H9 (cell line): ENCODE measurements around the gene EFNA3. TPM values are rescaled to one million over a fixed set of nuclear protein-coding genes. Genes with fewer than 3 reads are reported as not detected.
A peak's percentile ranks its signal among the peaks of the same experiment; 100 is the strongest.

Experiments
- DNase-seq: peaks from one replicate; pipeline ENCODE4 v3.0.0-alpha.2; 2017
- H2AFZ ChIP-seq: one replicate; pipeline ENCODE4 v1.6.1; 2013; ENCODE audit warnings: mild to moderate bottlenecking, low read length, control low read depth, moderate library complexity
- H2AK5ac ChIP-seq: 2 replicates; pipeline ENCODE4 v1.6.1; 2013; ENCODE audit warnings: low read length, control low read depth, mixed read lengths; ENCODE audit not compliant: insufficient read length
- H2BK120ac ChIP-seq: one replicate; pipeline ENCODE4 v1.6.1; 2013; ENCODE audit warnings: low read depth, mild to moderate bottlenecking, low read length, control low read depth, inconsistent platforms; ENCODE audit not compliant: poor library complexity, severe bottlenecking
- H2BK12ac ChIP-seq: 2 replicates; pipeline ENCODE4 v1.6.1; 2013; ENCODE audit warnings: low read length, control low read depth, mixed read lengths, low read depth; ENCODE audit not compliant: insufficient read length
- H2BK15ac ChIP-seq: 2 replicates; pipeline ENCODE4 v1.6.1; 2013; ENCODE audit warnings: low read depth, low read length, control low read depth
- H2BK20ac ChIP-seq: one replicate; pipeline ENCODE4 v1.6.1; 2013; ENCODE audit warnings: low read depth, mild to moderate bottlenecking, low read length, control low read depth, inconsistent platforms; ENCODE audit not compliant: poor library complexity, severe bottlenecking
- H2BK5ac ChIP-seq: 2 replicates; pipeline ENCODE4 v1.6.1; 2013; ENCODE audit warnings: low read length, control low read depth, mixed read lengths; ENCODE audit not compliant: insufficient read length
- H3K14ac ChIP-seq: 2 replicates; pipeline ENCODE4 v1.6.1; 2013; ENCODE audit warnings: low read length, control low read depth; ENCODE audit not compliant: insufficient read depth
- H3K18ac ChIP-seq: 2 replicates; pipeline ENCODE4 v1.6.1; 2013; ENCODE audit warnings: low read depth, mild to moderate bottlenecking, mixed read lengths, low read length, control low read depth; ENCODE audit not compliant: insufficient read length
- H3K23ac ChIP-seq: 2 replicates; pipeline ENCODE4 v1.6.1; 2013; ENCODE audit warnings: low read length, control low read depth, mixed read lengths, low read depth; ENCODE audit not compliant: insufficient read length
- H3K23me2 ChIP-seq: 2 replicates; pipeline ENCODE4 v1.6.1; 2013; ENCODE audit warnings: low read depth, mild to moderate bottlenecking, mixed read lengths, low read length, control low read depth; ENCODE audit not compliant: insufficient read length, poor library complexity, severe bottlenecking
- H3K27ac ChIP-seq: 2 replicates; pipeline ENCODE4 v1.5.1; 2013; ENCODE audit warnings: low read length, control low read depth, mixed read lengths, low read depth; ENCODE audit not compliant: insufficient read length
- H3K27me3 ChIP-seq: 2 replicates; pipeline ENCODE4 v1.6.1; 2013; ENCODE audit warnings: low read length, control low read depth, inconsistent platforms; ENCODE audit not compliant: insufficient read depth
- H3K4ac ChIP-seq: 2 replicates; pipeline ENCODE4 v1.6.1; 2013; ENCODE audit warnings: low read depth, mild to moderate bottlenecking, control low read depth, inconsistent platforms, low read length, moderate library complexity
- H3K4me1 ChIP-seq: 2 replicates; pipeline ENCODE4 v1.6.1; 2013; ENCODE audit warnings: low read length, control low read depth, inconsistent platforms; ENCODE audit not compliant: insufficient read depth
- H3K4me2 ChIP-seq: 2 replicates; pipeline ENCODE4 v1.6.1; 2013; ENCODE audit warnings: low read length, control low read depth, mixed read lengths; ENCODE audit not compliant: insufficient read length, insufficient read depth
- H3K56ac ChIP-seq: 2 replicates; pipeline ENCODE4 v1.6.1; 2013; ENCODE audit warnings: low read depth, mild to moderate bottlenecking, mixed read lengths, low read length, control low read depth; ENCODE audit not compliant: insufficient read length
- H3K79me1 ChIP-seq: 2 replicates; pipeline ENCODE4 v1.6.1; 2013; ENCODE audit warnings: low read depth, mild to moderate bottlenecking, moderate library complexity, low read length, control low read depth, inconsistent platforms; ENCODE audit not compliant: insufficient read depth, poor library complexity, severe bottlenecking
- H3K79me2 ChIP-seq: 2 replicates; pipeline ENCODE4 v1.6.1; 2013; ENCODE audit warnings: low read length, control low read depth, inconsistent platforms; ENCODE audit not compliant: insufficient read depth
- H3K9ac ChIP-seq: 2 replicates; pipeline ENCODE4 v1.6.1; 2013; ENCODE audit warnings: low read length, control low read depth, mixed read lengths; ENCODE audit not compliant: insufficient read length; ENCODE audit errors: extremely low read depth
- H3K9me3 ChIP-seq: one replicate; pipeline ENCODE4 v1.6.1; 2013; ENCODE audit warnings: low read depth, low read length, inconsistent platforms; ENCODE audit not compliant: control insufficient read depth
- H3T11ph ChIP-seq: one replicate; pipeline ENCODE4 v1.6.1; 2013; ENCODE audit warnings: mild to moderate bottlenecking, low read length, control low read depth, inconsistent platforms
- H4K20me1 ChIP-seq: one replicate; pipeline ENCODE4 v1.6.1; 2013; ENCODE audit not compliant: control insufficient read depth, insufficient read length, insufficient read depth
- H4K5ac ChIP-seq: 2 replicates; pipeline ENCODE4 v1.6.1; 2013; ENCODE audit warnings: low read depth, mild to moderate bottlenecking, mixed read lengths, low read length, control low read depth; ENCODE audit not compliant: insufficient read length
- H4K8ac ChIP-seq: replicated peaks from 2 replicates; pipeline ENCODE4 v1.6.1; 2013; ENCODE audit warnings: low read length, control low read depth, mixed read lengths, low read depth; ENCODE audit not compliant: insufficient read length
- H4K91ac ChIP-seq: 2 replicates; pipeline ENCODE4 v1.6.1; 2013; ENCODE audit warnings: low read depth, mild to moderate bottlenecking, moderate library complexity, mixed read lengths, low read length, control low read depth; ENCODE audit not compliant: insufficient read length
- H3K27ac Mint-ChIP-seq, 3 experiments: 2 replicates in 2 of 3; 3 replicates in 1 of 3; pipeline ENCODE4 v1.8.0; 2020 to 2021; ENCODE audit warnings: mixed read lengths in 3 of 3, mild to moderate bottlenecking in 1 of 3, moderate library complexity in 1 of 3
- H3K27me3 Mint-ChIP-seq: 2 replicates; pipeline ENCODE4 v1.8.0; 2021; ENCODE audit warnings: low read depth, mild to moderate bottlenecking, moderate library complexity, mixed read lengths
- H3K36me3 Mint-ChIP-seq, 3 experiments: 2 replicates in 2 of 3; 3 replicates in 1 of 3; pipeline ENCODE4 v1.8.0; 2020 to 2021; ENCODE audit warnings: low read depth in 3 of 3, mixed read lengths in 3 of 3; ENCODE audit not compliant: insufficient read depth in 1 of 3
- H3K4me1 Mint-ChIP-seq, 2 experiments: 2 replicates each; pipeline ENCODE4 v1.8.0; 2020; ENCODE audit warnings: mixed read lengths in 2 of 2
- H3K4me3 Mint-ChIP-seq, 2 experiments: 2 replicates in 1 of 2; 3 replicates in 1 of 2; pipeline ENCODE4 v1.8.0; 2020 to 2021; ENCODE audit warnings: mild to moderate bottlenecking in 2 of 2, mixed read lengths in 2 of 2, moderate library complexity in 1 of 2
- H3K9me3 Mint-ChIP-seq, 2 experiments: 2 replicates in 1 of 2; 3 replicates in 1 of 2; pipeline ENCODE4 v1.8.0; 2020; ENCODE audit warnings: mild to moderate bottlenecking in 2 of 2, mixed read lengths in 2 of 2, moderate library complexity in 1 of 2
- CTCF ChIP-seq: fragments of 200-600 bp; sonication (generic); conservative IDR thresholded peaks from 3 replicates; pipeline ENCODE4 v1.8.0; 2021; ENCODE audit warnings: antibody characterized with exemption, mild to moderate bottlenecking
- WGBS: extraction: QIAGEN DNeasy Blood & Tissue Kit; methylation state at CpG from one replicate; pipeline ENCODE4 v1.1.7; 2013; ENCODE audit warnings: missing lambda C conversion rate, low lambda C conversion rate, mixed read lengths; ENCODE audit not compliant: insufficient read length; ENCODE audit errors: extremely low coverage; 5-methylcytosine and 5-hydroxymethylcytosine counted together
- total RNA-seq: library from RNA; stranded (reverse); gene quantifications from 2 replicates; pipeline ENCODE4 v1.2.1, GENCODE V29; 2021

EFNA3 gene
- total RNA-seq, 1 experiment from 2014 or later = 3.9 TPM

- H3K4me1 ChIP-seq = peaks cover 3% of the 10 kb centered on the region; the same call in 1 of the 2 replicates
- peak overlapping the region; percentile 34 for H3K9ac ChIP-seq
- Mint-ChIP-seq H3K27ac (peak overlapping the region in 2 of 3 experiments; percentile 9 to 56; a peak in 3 of 7 replicates), H3K4me3 (peak overlapping the region; percentile 66 to 85), H3K36me3 (peaks cover 9 to 32% (median 28%) of the 10 kb centered on the region in 3 experiments), H3K9me3 (no peaks in the 10 kb centered on the region; a peak in 1 of 5 replicates), H3K27me3 (peaks cover 2% of the 10 kb centered on the region), H3K4me1 (peaks cover 18 to 33% of the 10 kb centered on the region in 2 experiments)
- no peaks in the 10 kb centered on the region for H3K79me1 ChIP-seq
- H3K23me2 ChIP-seq = peaks cover 17% of the 10 kb centered on the region
- peak; percentile 72 for DNase-seq
- H3K79me2 ChIP-seq = no peaks in the 10 kb centered on the region; the same call in 1 of the 2 replicates
- H3K56ac ChIP-seq = no peak overlapping the region
- H3K27ac ChIP-seq = no peak overlapping the region
- no peak overlapping the region for H3K23ac ChIP-seq
- H3T11ph ChIP-seq = no peak overlapping the region
- WGBS = no CpG with 5 or more reads among the region's 14 CpGs
- H2BK12ac ChIP-seq = no peak overlapping the region
- H3K27me3 ChIP-seq = no peaks in the 10 kb centered on the region
- no peak overlapping the region for H2BK15ac ChIP-seq
- peak overlapping the region; percentile 82 for H3K4me2 ChIP-seq
- H3K4ac ChIP-seq = no peak overlapping the region
- H3K9me3 ChIP-seq = no peaks in the 10 kb centered on the region
- H2BK5ac ChIP-seq = no peak overlapping the region
- H2AK5ac ChIP-seq = no peak overlapping the region
- H4K8ac ChIP-seq = no peak overlapping the region
- H3K18ac ChIP-seq = peak overlapping the region; percentile 60
- no peak overlapping the region for H2BK120ac ChIP-seq
- no peak for TF ChIP-seq CTCF
- no peak overlapping the region for H2AFZ ChIP-seq
- H3K14ac ChIP-seq = peak overlapping the region; percentile 87; the same call in 1 of the 2 replicates
- H4K20me1 ChIP-seq = no peaks in the 10 kb centered on the region
- no peak overlapping the region for H4K5ac ChIP-seq
- no peak overlapping the region for H2BK20ac ChIP-seq
- no peak overlapping the region for H4K91ac ChIP-seq
Measured at GRCh38 chr1:155064111-155064831, 14.4 kb upstream of the EFNA3 start.
